GM12801 (cell line): ENCODE results near the gene WBP11.

Experiments used
- CTCF ChIP-seq: IDR thresholded peaks from one replicate; pipeline ENCODE4 v1.5.1; 2011; ENCODE audit warnings: control low read depth; ENCODE audit not compliant: insufficient read length; ENCODE audit errors: extremely low read depth

The WBP11 gene

DNA sequence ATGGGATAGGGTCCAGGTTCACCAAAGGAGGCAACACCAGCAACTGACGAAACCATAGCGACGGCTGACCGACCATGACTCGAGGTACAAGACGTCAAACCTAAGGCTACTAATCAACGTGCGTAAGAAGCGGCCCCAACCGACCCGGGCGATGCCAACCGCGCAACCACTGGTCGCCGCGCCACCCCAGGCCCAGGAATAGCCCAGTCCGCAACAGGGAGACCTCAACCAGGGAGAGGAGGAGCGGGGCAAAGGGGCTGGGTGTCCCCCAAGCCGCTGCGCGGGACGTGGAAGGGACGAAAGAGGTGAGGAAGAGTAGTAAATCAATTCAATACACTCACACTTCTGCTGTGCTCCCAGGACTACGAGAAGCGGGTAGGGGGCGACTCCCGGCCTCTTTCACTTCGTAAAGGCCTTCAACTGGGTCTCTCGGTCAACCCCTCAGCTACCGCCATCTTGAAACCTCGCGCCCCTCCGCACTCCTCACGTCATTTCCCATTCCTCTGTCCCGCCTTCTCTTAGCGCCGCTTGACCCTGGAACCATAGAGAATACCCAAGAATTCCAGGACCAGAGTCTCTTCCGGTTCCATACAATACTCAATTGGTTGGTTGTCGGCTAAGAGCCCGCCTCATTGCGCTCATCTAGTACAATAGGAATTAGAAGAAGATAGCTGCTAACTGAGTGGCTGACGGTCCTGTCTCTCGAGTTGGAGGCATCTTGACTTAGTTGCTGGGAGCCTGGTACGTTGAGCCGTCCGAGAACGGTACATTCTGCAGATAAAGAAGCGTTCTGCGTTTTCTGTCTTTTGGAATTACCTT, at the start of gene WBP11, which contains the start of gene C12orf60:
TSS of gene WBP11 (minus strand) at position 468 of the 819 bp plus-strand sequence. CDS start 2,095 bp downstream, outside the sequence.
TSS of gene C12orf60 (plus strand) at position 660 of the 819 bp plus-strand sequence. CDS start 19,266 bp downstream, outside the sequence.
- no peak for TF ChIP-seq CTCF

DNA sequence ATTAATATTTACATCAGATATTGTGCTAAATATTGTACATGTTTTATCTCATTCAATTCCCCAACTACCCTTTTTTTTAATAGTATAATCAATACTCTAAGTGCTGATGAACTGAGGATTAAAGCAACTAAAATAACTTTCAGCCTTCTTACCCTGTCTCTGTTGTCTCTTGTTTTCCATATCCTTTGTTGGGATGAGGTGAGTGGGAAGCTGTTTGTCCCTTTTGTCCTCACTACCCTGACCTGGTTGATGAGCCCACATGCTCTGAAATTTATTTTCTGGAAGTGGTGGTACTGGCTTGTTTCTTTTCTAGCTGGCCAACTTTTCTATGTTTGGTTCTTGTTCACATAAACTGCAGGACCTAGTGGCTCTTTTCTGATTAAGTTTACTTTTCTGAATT, 49.6 kb upstream of the WBP11 start:
- no peak for TF ChIP-seq CTCF

DNA sequence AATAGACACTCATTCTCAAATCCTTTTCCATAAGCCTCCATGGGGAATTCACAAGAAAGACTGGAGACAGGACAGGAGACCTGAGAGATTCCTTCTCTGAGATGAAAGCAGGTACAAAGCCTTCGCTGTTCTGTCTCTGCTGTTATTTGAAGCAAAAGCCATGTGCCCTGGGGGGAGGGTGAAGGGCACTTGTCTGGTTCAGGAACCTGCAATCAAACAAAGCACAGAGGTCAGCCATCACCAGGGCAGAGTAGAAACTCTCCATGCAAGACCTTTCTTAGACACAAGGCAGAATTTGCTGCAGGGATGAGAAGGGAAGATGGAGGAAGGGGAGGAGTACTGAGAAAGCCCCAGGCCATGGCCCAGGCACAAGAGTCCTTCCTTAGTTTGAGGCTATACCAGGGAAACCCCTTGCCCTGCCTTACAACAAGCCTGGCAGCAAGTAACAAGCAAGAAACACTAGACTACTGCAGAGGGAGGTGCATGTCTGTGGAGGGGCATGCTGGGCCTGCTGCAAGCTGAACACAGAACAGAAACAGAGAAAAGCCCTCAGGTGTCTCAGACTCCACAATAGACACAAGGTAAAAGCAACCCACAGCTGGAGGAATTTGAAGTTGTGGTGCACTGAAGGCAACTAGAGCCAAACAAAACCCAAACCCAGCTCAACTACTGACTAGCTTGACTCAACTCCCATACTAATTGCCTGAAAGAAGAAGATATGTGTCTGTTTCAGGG, 47.8 kb upstream of the WBP11 start:
- no peak for TF ChIP-seq CTCF

- TF ChIP-seq CTCF = no peak
These were observed 46.4 kb upstream of the WBP11 start for GRCh38 chr12:14849661-14850060.

GRCh38 chr12:14846876-14847580, 43.8 kb upstream of the WBP11 start:
- TF ChIP-seq CTCF = no peak

GRCh38 chr12:14846042-14846587, 42.8 kb upstream of the WBP11 start:
- no peak for TF ChIP-seq CTCF

DNA sequence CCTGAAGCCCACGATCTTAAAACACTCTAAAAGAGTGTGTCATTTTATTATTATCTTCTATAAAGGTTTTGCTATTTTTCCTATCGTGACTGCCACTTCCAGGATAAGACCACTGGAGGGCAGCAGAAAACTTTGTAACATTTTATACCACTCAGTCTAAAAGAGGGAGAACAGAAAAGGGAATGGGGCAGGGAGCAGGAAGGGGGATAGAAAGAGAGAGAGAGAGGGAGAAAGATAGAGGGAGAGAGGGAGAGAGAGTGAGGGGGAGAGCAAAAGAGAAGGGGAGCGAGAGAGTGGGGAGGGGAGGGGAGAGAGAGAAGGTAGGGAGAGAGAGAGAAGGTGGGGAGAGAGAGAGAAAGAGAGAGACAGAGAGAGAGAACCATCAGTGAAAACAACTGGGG, 42.1 kb upstream of the WBP11 start:
- TF ChIP-seq CTCF = no peak
